IPS-11a (cell line): ENCODE data around the gene KLHL41.
A peak's percentile ranks its signal among the peaks of the same experiment; 100 is the strongest.

ENCODE experiments used
- H3K4me3 ChIP-seq: one replicate; pipeline ENCODE4 v1.5.1; 2013; ENCODE audit warnings: low read depth, low read length, control low read depth

The KLHL41 gene

DNA sequence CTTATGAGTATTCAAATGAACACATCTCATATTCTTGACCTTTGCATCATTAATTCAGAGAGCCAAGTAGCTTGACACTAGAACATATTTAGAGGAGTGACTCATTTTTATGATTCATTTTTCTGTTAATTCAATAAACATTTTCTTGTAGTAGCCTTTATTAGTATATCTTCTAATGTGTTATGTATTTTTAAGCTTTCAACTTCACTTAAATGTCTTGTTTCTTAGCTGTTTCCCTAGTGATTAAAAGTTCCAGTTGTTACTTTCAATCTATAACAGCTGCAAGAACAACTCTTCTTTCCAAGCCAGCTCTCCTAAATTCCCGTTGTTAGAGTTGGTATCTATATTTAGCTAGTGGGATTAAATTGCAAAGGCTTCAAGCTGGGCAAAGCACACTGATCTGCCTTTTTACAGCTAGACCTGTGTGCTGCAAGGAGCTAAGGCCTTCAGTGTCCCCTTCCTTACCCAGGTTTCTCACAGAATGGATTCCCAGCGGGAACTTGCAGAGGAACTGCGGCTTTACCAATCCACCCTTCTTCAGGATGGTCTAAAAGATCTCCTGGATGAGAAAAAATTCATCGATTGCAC, at the start of gene KLHL41:
Gene KLHL41, plus strand, starts transcription at position 405 of the 588 bp plus-strand sequence. Its CDS starts 77 bp downstream, at position 482.
- no peak within 1 kb of the TSS for H3K4me3 ChIP-seq

DNA sequence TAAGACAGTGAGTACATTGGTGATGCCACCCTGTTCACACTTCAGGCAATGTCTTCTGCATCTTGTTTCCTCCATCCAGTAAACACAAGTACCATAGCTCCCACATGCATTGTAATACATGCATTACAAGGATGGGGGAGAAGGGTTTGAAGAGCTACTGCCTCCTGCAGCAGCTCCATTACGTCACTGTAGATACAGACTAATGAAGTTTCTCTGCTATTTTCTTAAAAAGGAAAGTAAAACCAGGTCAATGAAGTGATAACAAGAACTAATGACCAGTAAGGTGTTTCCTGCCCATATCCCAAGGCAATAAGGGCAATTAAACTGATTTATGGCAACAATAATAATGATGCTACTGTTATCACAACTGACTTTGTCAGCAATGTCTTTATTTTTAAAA, 48.4 kb upstream of the KLHL41 start:
- no peak overlapping the region for H3K4me3 ChIP-seq

DNA sequence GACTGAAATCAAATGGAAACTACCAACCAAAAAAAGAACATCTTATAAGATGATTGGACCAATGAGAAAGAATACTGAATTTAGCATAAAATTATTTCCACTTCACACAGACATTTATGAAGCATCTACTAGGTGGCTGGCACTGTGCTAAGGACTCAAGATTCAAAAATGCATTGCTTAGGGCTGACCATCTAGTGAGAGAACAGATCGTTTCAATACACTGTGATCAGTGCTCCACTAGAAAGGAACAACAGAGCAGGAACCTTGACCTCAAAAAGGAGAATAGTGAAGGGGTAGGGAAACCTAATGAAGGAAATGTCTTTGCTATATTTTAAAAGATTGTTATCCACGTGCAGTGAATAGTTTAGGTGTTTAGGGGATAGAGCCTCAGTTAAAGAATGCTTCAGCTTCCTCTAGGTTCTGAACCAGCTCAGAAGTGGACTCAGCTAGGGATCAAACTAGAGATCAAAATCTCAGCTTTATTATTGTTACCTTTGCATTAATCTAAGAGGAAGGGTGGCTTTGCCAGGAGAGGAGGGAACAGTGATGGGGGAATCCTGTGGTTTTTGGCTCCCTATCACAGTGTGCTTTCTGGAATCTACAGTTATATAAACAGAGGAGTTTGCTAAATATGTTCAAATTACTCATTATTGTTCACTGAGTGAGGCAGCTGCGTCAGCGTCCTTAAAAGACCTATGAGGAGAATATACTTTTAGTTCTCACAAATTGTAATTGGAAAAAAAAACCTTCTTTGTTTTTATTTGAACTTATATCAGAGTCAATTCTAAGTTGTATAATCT, 46.4 kb upstream of the KLHL41 start:
- H3K4me3 ChIP-seq: no peak overlapping the region

DNA sequence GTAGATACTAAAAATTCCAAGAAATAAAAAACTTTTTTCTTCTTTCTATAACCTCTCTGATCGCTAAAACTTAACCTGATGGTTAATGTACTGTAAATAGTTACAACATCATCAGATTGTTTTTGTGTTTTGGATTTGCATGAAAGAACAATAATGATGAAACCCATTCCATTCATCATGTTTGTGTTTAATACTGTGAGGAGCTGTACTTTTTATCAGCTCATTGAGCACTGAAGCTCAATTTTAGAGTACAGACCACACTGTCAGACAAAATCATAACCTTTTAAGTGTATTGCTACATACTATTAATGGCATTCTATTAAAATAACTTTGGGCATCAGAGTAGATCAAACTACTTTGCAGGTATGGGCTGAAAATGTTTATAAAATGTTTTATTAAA, 45.0 kb upstream of the KLHL41 start:
- no peak overlapping the region for H3K4me3 ChIP-seq

DNA sequence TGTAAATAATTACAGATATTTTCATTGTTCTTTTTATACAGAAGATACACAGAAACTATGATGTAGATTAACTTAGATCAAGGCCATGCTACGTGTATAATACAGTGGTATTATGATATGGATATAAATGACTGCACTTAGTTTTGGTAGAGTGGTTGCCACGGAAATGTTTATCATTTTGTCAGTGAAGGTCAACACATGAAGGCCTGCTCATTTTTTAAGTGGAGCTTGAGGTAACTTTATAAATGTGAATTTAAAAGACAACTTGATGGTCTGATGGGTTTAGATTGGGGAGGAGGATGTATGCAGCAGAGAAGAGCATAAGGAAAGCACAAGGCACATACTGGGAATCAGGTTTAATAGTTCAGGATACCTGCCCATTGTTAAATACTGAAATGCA, 44.6 kb upstream of the KLHL41 start:
- no peak overlapping the region for H3K4me3 ChIP-seq

DNA sequence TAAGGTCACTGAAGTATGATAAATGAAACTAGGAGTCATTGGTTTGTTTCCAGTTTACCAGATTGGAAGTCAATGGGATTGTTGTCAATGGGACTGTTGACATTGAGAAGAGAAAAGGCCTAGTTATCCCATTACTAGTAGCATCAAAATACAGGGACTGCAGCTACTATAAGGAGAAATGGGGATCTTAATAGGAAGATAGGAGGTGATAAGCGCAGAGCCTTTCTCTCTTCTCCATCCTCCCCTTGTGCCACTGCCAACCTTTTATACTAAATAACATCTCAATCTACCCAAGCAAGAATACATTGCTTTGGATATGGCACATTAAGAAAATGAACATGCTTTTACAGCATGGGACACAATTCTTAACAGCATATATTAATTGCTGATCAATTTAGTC, 40.7 kb upstream of the KLHL41 start:
- no peak overlapping the region for H3K4me3 ChIP-seq

DNA sequence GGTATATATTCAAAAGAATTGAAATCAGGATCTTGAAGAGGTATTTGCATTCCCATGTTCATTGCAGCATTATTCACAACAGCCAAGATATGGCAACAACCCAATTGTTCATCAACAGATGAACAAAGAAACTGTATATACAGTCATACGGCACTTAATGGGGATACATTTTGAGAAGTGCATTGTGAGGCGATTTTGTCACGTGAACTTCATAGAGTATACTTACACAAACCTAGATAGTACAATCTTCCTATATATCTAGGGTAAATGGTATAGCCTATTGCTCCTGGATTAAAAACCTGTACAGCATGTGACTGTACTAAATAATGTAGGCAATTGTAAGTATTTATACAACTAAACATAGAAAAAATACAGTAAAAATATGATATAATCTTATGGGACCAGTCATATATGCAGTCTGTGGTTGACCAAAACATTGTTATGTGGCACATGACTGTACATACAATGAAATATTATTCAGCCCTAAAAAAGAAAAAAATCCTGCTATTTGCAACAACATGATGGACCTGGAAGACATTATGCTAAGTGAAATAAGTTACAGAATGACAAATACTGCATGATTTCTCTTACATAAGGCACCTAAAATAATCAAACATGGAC, 39.4 kb upstream of the KLHL41 start:
- no peak overlapping the region for H3K4me3 ChIP-seq

DNA sequence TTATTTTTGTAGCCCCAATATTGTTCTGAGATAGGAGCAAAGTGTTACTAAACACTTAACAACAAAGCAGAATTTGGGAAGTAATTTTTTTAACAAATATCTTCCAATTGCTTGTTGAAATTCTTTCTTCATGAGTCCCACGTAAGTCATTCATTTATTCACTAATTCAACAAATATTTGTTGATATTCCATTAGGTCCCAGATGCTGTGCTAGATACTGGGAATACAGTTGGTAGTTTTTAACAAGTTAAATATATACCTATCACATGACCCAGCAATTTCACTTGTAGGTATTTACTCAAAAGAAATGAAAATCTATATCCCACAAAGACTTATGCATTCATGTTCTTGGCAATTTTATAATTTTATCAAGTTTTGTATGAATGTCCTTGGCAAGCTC, 37.3 kb upstream of the KLHL41 start:
- no peak overlapping the region for H3K4me3 ChIP-seq

DNA sequence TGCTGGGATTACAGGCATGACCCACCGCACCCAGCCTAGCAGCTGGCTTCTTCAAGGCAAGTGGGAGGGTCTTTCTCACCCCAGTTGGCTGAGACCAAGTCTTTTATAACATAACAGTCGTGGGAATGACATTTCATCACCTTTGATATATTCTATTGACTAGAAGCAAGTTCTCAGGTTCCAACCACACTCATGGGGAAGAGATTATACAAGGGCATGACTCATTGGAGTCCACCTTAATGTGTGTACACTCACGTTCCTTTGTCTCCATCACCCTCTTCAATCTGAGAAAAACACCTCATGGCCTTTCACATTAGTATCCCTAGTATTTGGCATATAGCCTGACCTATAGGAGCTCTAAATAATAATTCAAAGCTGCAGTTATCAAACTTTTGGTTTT, 33.0 kb upstream of the KLHL41 start:
- no peak overlapping the region for H3K4me3 ChIP-seq

DNA sequence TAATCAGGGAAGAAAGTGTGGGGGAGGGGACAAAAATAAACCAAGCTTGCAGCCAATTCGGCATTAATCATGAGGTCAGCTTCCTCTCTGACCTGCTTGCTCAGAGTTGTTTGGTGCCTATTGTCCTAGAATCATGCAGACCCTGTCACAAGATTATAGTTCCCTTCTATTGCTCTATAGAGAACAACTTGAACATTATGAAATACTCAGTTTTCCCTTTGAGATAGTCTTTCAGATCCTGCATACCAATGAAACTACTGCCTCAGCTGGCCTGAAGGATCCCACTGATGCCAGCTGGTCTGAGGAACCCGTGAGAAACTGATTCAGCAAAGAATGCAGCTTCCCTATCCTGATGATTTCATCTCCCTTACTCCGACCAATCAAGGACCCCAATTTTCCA, 31.2 kb upstream of the KLHL41 start:
- H3K4me3 ChIP-seq: no peak overlapping the region

DNA sequence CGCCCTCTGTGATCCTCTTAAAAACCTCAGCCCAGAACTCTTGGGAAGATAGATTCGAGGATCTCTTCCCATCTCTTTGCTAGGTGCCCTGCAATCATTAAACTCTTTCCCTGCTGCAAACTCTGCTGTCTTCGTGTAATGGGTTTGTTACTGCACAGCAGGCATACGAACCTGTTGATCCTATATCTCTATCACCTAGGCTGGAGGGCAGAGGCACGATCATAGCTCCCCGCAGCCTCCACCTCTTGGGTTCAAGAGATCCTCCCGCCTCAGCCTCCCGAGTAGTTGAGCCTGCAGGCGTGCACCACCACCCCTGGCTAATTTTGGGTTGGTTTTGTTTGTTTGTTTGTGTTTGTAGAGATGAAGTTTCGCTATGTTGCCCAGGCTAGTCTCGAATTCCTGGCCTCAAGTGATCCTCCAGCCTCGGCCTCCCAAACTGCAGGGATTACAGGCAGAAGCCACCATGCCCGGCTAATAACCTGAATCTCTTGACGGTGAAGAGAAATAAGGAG, 30.7 kb upstream of the KLHL41 start:
- H3K4me3 ChIP-seq: peak overlapping the region; percentile 66

DNA sequence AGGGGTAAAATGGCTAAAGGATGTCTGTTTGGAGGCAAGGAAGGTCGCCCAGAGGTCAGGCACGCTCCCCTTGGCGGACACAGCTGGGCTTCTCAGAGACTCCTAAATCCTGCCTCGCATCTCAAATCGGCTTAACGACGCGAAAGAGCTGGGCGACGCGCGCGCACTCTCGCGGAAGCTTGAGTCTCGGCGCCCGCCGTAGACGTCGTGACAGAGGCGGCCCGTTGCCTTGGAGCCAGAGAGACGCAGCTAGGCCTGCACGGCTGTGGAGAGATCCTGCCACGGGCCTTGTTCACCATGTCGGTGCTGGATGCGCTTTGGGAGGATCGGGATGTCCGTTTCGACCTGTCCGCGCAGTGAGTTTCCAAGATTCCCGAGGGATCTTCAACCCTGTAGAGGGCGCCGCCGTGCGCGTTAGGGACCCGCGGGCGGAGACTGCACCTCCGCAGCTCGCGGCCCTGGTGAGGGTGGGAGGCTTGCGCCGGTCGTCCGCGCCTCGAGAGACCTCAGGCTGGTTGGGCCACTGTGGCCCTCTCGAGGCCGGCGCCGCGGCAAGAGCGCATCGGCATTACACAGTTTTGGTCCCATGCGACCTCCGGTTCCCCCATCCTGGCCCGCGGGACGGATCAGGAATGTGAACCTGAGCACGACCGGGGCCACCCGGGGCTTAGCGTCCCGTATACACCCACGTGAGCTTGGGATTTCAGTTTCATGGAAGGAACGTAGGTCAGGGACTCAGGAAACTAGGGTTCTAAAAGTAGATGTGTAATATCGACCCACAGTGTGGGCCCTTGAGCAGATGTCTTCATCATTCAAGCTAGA, 30.0 kb upstream of the KLHL41 start, which contains the start of gene BBS5:
Gene BBS5, plus strand, starts transcription at position 238 of the 822 bp plus-strand sequence. Its CDS starts 60 bp downstream, at position 298.
- H3K4me3 ChIP-seq: peak within 1 kb of the TSS; percentile 66

DNA sequence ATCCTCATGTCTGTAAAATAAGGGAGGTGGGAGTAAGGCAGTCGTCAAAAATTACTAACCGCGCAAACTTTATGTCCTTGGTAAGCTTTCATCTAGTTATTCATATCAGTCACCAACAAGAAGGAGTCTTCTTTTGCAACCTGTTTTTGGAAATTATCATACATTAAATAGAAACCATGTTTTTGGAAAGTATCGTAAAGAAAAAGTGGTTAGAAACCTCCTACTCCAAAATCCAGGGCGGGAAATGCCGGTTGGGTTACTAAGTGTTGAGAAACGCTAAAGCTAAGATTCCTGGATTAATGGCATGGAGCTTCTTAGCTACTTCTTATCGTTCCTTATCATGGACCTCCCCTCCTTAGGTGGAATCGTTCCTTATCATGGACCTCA, 29.4 kb upstream of the KLHL41 start:
- peak overlapping the region; percentile 66 for H3K4me3 ChIP-seq

DNA sequence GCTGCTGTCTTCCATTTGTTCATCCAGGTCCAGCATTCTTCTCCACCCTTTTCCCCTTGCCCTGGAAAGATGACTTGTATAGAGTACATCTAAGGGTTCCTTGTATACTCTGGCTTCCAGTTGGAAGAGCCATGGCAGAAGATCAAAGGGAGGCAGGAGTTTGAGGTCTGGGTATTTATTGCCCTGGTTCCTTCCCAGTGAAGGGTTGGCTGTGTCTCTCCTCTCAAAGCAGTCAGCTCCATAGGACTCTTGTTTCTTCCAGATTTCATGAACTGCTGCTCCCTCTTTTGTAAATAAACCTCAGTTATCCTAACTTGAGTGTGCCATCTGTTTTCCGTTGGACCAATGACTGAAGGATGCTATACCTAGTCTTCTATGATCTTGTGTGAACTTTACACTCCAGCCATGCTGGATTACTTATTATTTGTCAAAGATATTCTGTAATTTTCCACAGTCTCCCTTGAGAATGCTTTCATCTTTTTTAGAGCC, 23.8 kb upstream of the KLHL41 start:
- no peak overlapping the region for H3K4me3 ChIP-seq

DNA sequence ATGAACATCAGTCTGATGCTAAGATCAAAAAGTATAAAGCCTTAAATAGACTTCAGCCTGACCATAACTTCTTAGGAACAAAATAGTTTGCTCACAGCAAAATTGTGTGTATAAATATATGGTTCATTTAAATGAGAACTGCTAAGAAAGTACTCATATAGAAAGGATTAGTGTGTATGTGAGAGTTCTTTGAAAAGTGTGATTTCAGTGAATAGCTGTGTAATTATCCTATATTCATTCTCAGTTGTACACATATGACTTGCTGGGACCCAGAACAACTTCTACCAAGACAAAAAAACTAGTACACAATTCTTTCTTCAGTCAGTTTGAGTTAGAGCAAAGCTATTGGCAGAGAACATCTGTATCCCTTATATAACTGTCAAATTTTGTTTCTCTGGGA, 23.0 kb upstream of the KLHL41 start:
- H3K4me3 ChIP-seq: no peak overlapping the region

DNA sequence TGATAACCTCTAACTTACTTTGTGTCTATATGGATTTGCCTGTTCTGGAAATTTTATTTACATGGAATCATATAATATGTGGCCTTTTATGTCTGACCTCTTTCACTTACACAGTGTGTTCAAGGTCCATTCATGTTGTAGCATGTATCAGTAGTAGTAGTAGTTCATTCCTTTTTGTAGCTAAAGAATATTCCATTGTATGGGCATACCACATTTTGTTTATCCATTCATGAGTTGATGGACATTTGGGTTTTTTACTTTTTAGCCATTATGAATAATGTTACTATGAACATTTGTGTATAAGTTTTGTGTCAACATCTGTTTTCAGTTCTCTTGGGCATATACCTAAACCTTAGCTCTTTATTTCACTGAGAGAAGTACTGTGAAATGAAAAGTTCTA, 18.7 kb upstream of the KLHL41 start:
- H3K4me3 ChIP-seq: no peak overlapping the region

DNA sequence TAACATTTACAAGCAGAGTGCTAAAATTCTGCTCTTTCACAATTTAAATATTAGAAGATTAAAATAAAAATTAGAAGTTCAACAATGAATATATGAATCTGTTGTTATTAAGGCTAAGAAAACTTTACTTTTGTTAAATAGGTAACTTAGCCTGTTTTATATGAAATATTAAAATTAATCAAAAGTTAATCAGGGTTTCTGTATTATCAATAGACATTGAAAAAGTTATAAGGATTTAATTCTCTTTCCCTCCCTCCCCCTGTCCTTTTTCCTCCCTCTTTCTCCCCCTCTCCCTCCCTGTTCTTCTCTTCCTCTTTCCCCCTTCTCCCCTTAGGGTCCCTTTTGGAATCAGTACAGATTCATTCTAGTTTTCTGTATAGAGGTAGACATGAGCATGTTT, 18.1 kb upstream of the KLHL41 start:
- H3K4me3 ChIP-seq: no peak overlapping the region

DNA sequence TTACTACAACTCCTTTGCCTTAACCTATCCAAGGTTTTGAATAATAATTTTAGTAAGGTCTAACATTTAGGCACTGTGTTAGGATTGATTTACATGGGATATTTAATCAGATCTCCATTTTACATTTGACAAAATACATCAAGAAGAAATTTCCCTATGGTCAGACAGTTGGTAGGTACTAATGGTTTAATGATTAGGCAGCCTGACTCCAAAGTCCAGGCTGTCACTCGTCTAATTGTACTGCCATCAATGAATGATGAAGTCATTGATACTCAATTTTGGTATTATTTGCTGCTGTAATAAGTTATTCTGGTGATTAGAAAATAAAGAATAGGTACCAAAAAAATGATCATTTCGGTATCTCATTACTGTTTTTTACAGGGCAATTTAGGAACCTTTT, 16.1 kb upstream of the KLHL41 start:
- no peak overlapping the region for H3K4me3 ChIP-seq

DNA sequence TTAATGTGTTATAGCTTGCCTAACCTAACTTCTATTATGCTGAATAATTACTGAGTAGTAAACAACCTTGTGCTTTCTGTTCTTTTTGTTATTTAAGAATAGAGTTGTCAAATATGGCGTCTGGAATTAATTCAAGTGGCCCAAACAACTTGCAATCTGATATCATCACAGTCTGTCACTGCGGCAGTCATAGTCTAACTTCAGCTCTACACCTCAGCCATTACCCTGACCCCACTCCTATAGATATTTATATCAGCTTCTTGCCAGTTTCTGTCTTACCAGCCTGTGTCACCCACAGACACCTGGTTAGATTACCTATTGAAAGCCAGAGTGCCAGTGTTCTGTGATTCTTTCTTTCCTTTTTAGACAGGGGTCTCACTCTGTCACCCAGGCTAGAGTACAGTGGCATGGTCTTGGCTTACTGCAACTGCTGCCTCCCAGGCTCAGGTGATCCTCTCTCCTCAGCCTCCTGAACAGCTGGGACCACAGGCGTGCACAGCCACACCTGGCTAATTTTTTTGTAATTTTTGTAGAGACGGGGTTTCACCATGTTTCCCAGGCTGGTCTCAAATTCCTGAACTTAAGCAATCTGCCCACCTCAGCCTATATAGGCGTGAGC, 14.1 kb upstream of the KLHL41 start:
- no peak overlapping the region for H3K4me3 ChIP-seq

DNA sequence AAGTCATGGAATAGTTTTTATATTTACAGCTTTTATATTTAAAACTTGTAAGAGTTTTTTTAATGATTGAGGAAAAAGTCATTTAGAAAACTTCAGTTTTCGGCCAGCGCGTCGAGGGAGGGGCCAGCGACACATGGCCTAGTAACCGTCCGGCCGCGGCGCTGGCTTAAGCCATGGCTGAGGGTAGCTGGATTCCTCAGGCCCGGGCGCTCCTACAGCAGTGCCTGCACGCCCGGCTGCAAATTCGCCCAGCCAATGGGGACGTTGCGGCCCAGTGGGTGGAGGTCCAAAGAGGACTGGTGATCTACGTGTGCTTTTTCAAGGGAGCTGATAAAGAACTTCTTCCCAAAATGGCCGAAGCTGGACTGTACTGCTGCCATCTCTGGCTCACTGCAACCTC, 4.9 kb upstream of the KLHL41 start:
- no peak overlapping the region for H3K4me3 ChIP-seq

DNA sequence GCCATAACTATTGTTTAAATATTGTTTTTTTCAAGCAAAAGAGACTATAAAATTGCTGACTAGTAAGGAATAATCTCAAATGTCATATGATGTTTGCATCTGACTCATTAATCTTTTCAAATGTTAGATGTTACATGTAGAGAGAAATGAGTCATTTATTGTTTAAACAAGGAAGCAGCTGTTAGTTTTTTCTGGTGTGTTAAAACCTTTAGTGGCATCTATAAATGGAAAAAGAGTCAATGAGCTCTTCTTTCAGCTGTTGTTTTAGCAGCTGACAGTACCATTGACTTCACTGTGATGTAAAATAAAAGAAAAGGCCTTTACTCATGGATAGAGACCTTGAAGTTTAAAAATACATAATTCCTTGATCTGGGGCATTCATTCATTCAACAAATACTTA, 1.8 kb upstream of the KLHL41 start:
- no peak overlapping the region for H3K4me3 ChIP-seq
